Liver (tissue), 9 donors: ENCODE results near the gene PITPNM1. TPM values are rescaled to one million over a fixed set of nuclear protein-coding genes. Genes with fewer than 3 reads are reported as not detected.

ENCODE experiments used
- DNase-seq: peaks from one replicate; pipeline ENCODE4 v3.0.0-alpha.2; 2017; ENCODE audit warnings: low spot score
- H3K27ac ChIP-seq, 2 donors: one replicate each; pipeline ENCODE4 v1.7.0; 2013; ENCODE audit warnings: inconsistent platforms in 2 of 2, low read length in 2 of 2, control low read depth in 1 of 2, low read depth in 1 of 2, mild to moderate bottlenecking in 1 of 2
- H3K27me3 ChIP-seq, 4 donors: one replicate each; pipeline versions ENCODE4 v1.6.1 to v1.7.0; 2013; ENCODE audit warnings: low read length in 3 of 4, inconsistent platforms in 1 of 4, mild to moderate bottlenecking in 1 of 4, moderate library complexity in 1 of 4; ENCODE audit not compliant: control insufficient read depth in 4 of 4, insufficient read depth in 4 of 4
- H3K36me3 ChIP-seq, 4 donors: one replicate each; pipeline versions ENCODE4 v1.6.1 to v1.7.0; 2013; ENCODE audit warnings: low read length in 3 of 4, mild to moderate bottlenecking in 3 of 4, low read depth in 1 of 4, moderate library complexity in 1 of 4; ENCODE audit not compliant: control insufficient read depth in 4 of 4, insufficient read depth in 3 of 4
- H3K4me1 ChIP-seq, 4 donors: one replicate each; pipeline versions ENCODE4 v1.6.1 to v1.7.0; 2013; ENCODE audit warnings: low read length in 3 of 4, mild to moderate bottlenecking in 3 of 4, moderate library complexity in 1 of 4; ENCODE audit not compliant: control insufficient read depth in 4 of 4, insufficient read depth in 4 of 4
- H3K4me3 ChIP-seq, 3 donors: one replicate each; pipeline versions ENCODE4 v1.6.1 to v1.7.0; 2013; ENCODE audit warnings: low read length in 3 of 3, control low read depth in 1 of 3, low read depth in 1 of 3, mild to moderate bottlenecking in 1 of 3
- H3K9ac ChIP-seq, 2 donors: one replicate each; pipeline ENCODE4 v1.7.0; 2013; ENCODE audit warnings: low read length in 2 of 2, mild to moderate bottlenecking in 2 of 2, moderate library complexity in 2 of 2, control low read depth in 1 of 2, low read depth in 1 of 2
- H3K9me3 ChIP-seq, 4 donors: one replicate each; pipeline versions ENCODE4 v1.6.1 to v1.7.0; 2013; ENCODE audit warnings: low read length in 3 of 4; ENCODE audit not compliant: control insufficient read depth in 4 of 4
- EGR1 ChIP-seq, 2 donors: IDR thresholded peaks; 2 replicates each; pipeline ENCODE4 v1.6.1; 2016 to 2018; ENCODE audit warnings: antibody characterized with exemption in 2 of 2, low read depth in 2 of 2
- FOXA2 ChIP-seq: IDR thresholded peaks from 2 replicates; pipeline ENCODE4 v1.6.1; 2016; ENCODE audit warnings: antibody characterized with exemption
- GABPA ChIP-seq, 2 donors: IDR thresholded peaks in 1 of 2; conservative IDR thresholded peaks in 1 of 2; 2 replicates each; pipeline ENCODE4 v1.6.1; 2016; ENCODE audit warnings: antibody characterized with exemption in 2 of 2, mild to moderate bottlenecking in 1 of 2, moderate library complexity in 1 of 2
- HNF4A ChIP-seq, 2 donors: conservative IDR thresholded peaks; 2 replicates each; pipeline ENCODE4 v1.6.1; 2016; ENCODE audit warnings: antibody characterized with exemption in 2 of 2, mild to moderate bottlenecking in 2 of 2
- HNF4G ChIP-seq: IDR thresholded peaks from 2 replicates; pipeline ENCODE4 v1.6.1; 2016; ENCODE audit warnings: antibody characterized with exemption
- JUND ChIP-seq, 2 donors: IDR thresholded peaks; 2 replicates each; pipeline ENCODE4 v1.6.1; 2016; ENCODE audit warnings: antibody characterized with exemption in 2 of 2
- RAD21 ChIP-seq, 2 donors: IDR thresholded peaks; 2 replicates each; pipeline ENCODE4 v1.6.1; 2016; ENCODE audit warnings: antibody characterized with exemption in 2 of 2, mild to moderate bottlenecking in 2 of 2
- RXRA ChIP-seq, 2 donors: IDR thresholded peaks; 2 replicates each; pipeline ENCODE4 v1.6.1; 2017 to 2018; ENCODE audit warnings: antibody characterized with exemption in 2 of 2, mild to moderate bottlenecking in 1 of 2
- SP1 ChIP-seq: IDR thresholded peaks from 2 replicates; pipeline ENCODE4 v1.6.1; 2018; ENCODE audit warnings: antibody characterized with exemption, mild to moderate bottlenecking
- TAF1 ChIP-seq: conservative IDR thresholded peaks from 2 replicates; pipeline ENCODE4 v1.6.1; 2016; ENCODE audit warnings: antibody characterized with exemption, mild to moderate bottlenecking
- WGBS: extraction: QIAGEN DNeasy Blood & Tissue Kit; methylation state at CpG from one replicate; pipeline ENCODE4 v1.1.7; 2013; 5-methylcytosine and 5-hydroxymethylcytosine counted together
- polyA plus RNA-seq, 2 donors: library from polyadenylated mRNA; stranded (reverse) in 1 of 2; unstranded in 1 of 2; fragments of 200-250 nt in 1 of 2; fragments of >200 nt in 1 of 2; fragmentation: Nextera tagmentation in 1 of 2; extraction: Ambion mirVana in 1 of 2; gene quantifications; one replicate each; pipeline versions ENCODE4 v1.2.1 to v1.2.3, GENCODE V29; 2013 to 2015
- total RNA-seq, 2 donors: library from RNA; depleted of rRNA; stranded (reverse); fragments of >200 nt; gene quantifications; one replicate each; pipeline ENCODE4 v1.2.3, GENCODE V29; 2014
- TF ChIP-seq, protein P1 (sequence below): IDR thresholded peaks from 2 replicates; pipeline ENCODE4 v1.6.1; 2016; ENCODE audit warnings: antibody characterized with exemption
- TF ChIP-seq, protein P2 (sequence below): IDR thresholded peaks from 2 replicates; pipeline ENCODE4 v1.6.1; 2016; ENCODE audit warnings: antibody characterized with exemption
- TF ChIP-seq, protein P3 (sequence below): IDR thresholded peaks from 2 replicates; pipeline ENCODE4 v1.6.1; 2016; ENCODE audit warnings: antibody characterized with exemption, mild to moderate bottlenecking
- donor health status: healthy.
- donor health status: healthy.
- donor health status: healthy.
- donor health status: healthy.
- donor health status: healthy.

The PITPNM1 gene
- total and polyA plus RNA-seq, 4 donors = 1.3 to 9.3 (median 5.1) TPM

GRCh38 chr11:67489885-67490726 lies 15.1 kb downstream of the PITPNM1 start:
- H3K9ac ChIP-seq = no peak overlapping the region
- H3K9me3 ChIP-seq = no peaks in the 10 kb centered on the region
- H3K4me3 ChIP-seq = no peak overlapping the region
- no peak for DNase-seq
- no peaks in the 10 kb centered on the region for H3K27me3 ChIP-seq
- peaks cover 0 to 5% (median 3%) of the 10 kb centered on the region in 4 donors for H3K4me1 ChIP-seq
- peaks cover 4 to 44% (median 17%) of the 10 kb centered on the region in 4 donors for H3K36me3 ChIP-seq
- no peak overlapping the region for H3K27ac ChIP-seq
- TF ChIP-seq EGR1 (IDR thresholded peaks at IDR 0.05; ENCODE audit: low read depth in 2 of 2) (no peak), RAD21 (IDR thresholded peaks at IDR 0.05) (no peak), FOXA2 (no peak), HNF4G (no peak), HNF4A (conservative IDR thresholded peaks at IDR 0.05) (no peak), JUND (IDR thresholded peaks at IDR 0.05) (no peak), SP1 (no peak), TAF1 (no peak)
- TF ChIP-seq, protein P1, sequence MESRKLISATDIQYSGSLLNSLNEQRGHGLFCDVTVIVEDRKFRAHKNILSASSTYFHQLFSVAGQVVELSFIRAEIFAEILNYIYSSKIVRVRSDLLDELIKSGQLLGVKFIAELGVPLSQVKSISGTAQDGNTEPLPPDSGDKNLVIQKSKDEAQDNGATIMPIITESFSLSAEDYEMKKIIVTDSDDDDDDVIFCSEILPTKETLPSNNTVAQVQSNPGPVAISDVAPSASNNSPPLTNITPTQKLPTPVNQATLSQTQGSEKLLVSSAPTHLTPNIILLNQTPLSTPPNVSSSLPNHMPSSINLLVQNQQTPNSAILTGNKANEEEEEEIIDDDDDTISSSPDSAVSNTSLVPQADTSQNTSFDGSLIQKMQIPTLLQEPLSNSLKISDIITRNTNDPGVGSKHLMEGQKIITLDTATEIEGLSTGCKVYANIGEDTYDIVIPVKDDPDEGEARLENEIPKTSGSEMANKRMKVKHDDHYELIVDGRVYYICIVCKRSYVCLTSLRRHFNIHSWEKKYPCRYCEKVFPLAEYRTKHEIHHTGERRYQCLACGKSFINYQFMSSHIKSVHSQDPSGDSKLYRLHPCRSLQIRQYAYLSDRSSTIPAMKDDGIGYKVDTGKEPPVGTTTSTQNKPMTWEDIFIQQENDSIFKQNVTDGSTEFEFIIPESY = no peak
- TF ChIP-seq, protein P2, sequence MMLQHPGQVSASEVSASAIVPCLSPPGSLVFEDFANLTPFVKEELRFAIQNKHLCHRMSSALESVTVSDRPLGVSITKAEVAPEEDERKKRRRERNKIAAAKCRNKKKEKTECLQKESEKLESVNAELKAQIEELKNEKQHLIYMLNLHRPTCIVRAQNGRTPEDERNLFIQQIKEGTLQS = no peak
- TF ChIP-seq, protein P3, sequence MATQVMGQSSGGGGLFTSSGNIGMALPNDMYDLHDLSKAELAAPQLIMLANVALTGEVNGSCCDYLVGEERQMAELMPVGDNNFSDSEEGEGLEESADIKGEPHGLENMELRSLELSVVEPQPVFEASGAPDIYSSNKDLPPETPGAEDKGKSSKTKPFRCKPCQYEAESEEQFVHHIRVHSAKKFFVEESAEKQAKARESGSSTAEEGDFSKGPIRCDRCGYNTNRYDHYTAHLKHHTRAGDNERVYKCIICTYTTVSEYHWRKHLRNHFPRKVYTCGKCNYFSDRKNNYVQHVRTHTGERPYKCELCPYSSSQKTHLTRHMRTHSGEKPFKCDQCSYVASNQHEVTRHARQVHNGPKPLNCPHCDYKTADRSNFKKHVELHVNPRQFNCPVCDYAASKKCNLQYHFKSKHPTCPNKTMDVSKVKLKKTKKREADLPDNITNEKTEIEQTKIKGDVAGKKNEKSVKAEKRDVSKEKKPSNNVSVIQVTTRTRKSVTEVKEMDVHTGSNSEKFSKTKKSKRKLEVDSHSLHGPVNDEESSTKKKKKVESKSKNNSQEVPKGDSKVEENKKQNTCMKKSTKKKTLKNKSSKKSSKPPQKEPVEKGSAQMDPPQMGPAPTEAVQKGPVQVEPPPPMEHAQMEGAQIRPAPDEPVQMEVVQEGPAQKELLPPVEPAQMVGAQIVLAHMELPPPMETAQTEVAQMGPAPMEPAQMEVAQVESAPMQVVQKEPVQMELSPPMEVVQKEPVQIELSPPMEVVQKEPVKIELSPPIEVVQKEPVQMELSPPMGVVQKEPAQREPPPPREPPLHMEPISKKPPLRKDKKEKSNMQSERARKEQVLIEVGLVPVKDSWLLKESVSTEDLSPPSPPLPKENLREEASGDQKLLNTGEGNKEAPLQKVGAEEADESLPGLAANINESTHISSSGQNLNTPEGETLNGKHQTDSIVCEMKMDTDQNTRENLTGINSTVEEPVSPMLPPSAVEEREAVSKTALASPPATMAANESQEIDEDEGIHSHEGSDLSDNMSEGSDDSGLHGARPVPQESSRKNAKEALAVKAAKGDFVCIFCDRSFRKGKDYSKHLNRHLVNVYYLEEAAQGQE = no peak
- WGBS = 93% methylated on average over 23 of the region's 23 CpGs

DNA sequence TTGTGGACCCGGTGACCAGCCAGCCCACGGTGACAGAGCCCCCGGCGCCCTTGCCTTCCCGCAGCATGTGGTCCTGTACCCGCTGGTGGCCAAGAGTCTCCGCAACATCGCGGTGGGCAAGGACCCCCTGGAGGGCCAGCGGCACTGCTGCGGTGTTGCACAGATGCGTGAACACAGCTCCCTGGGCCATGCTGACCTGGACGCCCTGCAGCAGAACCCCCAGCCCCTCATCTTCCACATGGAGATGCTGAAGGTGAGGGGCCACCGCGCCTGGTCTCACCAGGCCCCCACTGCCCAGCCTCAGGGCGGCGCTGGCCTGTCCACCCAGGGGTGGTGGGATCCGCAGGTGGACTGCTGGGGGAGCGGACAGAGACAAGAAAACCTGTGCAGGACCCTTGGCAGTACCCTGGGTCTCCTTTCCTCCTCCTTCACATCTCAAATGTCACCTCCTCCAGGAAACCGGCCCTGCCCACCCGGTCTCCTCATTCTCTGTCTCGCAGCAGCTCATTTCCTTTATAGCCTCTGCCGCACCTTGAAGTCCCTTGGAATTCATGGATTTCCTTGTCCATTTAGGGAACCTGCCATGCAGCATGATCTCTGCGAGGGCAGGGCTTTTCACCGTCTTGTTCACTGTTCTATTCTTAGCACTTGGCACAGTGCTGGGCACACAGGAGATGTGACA lies 15.8 kb downstream of the PITPNM1 start:
- H3K4me3 ChIP-seq = no peak overlapping the region
- H3K27ac ChIP-seq = no peak overlapping the region
- no peaks in the 10 kb centered on the region for H3K27me3 ChIP-seq
- 87% methylated on average over 25 of the region's 25 CpGs for WGBS
- H3K36me3 ChIP-seq = peaks cover 6 to 43% (median 17%) of the 10 kb centered on the region in 4 donors
- no peak overlapping the region for H3K9ac ChIP-seq
- peaks cover 0 to 8% (median 5%) of the 10 kb centered on the region in 4 donors for H3K4me1 ChIP-seq
- DNase-seq = no peak
- TF ChIP-seq HNF4A (conservative IDR thresholded peaks at IDR 0.05) (no peak), JUND (IDR thresholded peaks at IDR 0.05) (no peak), RXRA (IDR thresholded peaks at IDR 0.05) (no peak), GABPA (IDR thresholded peaks at IDR 0.05 in 1 of 2, conservative IDR thresholded peaks at IDR 0.05 in 1 of 2) (no peak)
- TF ChIP-seq, protein P2 = no peak
- TF ChIP-seq, protein P1 = no peak
- TF ChIP-seq, protein P3 = no peak
- no peaks in the 10 kb centered on the region for H3K9me3 ChIP-seq
